SH-SY5Y (cell line): Measurements from ENCODE around the gene NRIP1.

Experiments
- GATA2 ChIP-seq: IDR thresholded peaks from 2 replicates; pipeline ENCODE4 v1.6.1; 2011; ENCODE audit warnings: mild to moderate bottlenecking, low read depth, low read length
- GATA3 ChIP-seq: IDR thresholded peaks from 2 replicates; pipeline ENCODE4 v1.6.1; 2011; ENCODE audit warnings: low read depth, mild to moderate bottlenecking, low read length, moderate library complexity

DNA sequence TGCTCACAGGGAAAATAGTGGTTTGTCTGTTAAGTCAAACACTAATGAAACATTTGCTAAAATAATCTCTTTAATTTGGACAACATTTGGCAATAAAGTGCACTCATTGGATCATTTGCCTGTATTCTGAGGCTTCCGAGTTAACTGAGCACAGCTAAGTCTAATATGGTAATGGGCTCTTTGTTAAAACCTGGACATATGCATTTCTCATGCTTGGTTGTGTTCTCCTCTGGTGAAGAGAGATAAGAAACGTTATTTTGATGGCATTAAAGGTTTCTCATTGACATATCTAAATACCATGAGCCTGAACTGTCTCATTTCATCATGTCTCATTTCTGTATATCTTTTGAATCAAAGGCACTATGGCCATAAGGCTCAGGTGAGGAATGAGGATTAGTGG lies 13.4 kb upstream of the NRIP1 start:
- TF ChIP-seq GATA2 (no peak), GATA3 (no peak)
